GM12891 (cell line): ENCODE data around the gene DNAH7.

Source experiments
- PAX5 ChIP-seq: IDR thresholded peaks from 2 replicates; pipeline ENCODE4 v1.6.1; 2011; ENCODE audit warnings: low read length, moderate library complexity, mild to moderate bottlenecking; ENCODE audit not compliant: insufficient read depth, severe bottlenecking
- POLR2A ChIP-seq: IDR thresholded peaks from 2 replicates; pipeline ENCODE4 v1.6.1; 2011; ENCODE audit warnings: low read depth, low read length, control low read depth
- POLR2AphosphoS5 ChIP-seq: IDR thresholded peaks from 2 replicates; pipeline ENCODE4 v1.6.1; 2011; ENCODE audit warnings: low read depth, low read length, control low read depth

- TF ChIP-seq POLR2AphosphoS5 (no peak), PAX5 (no peak), POLR2A (no peak)
Measured at GRCh38 chr2:195993623-195994022, 75.0 kb downstream of the DNAH7 start.
